Panc1 (cell line): ENCODE measurements around the gene SPECC1. TPM values are rescaled to one million over a fixed set of nuclear protein-coding genes. Genes with fewer than 3 reads are reported as not detected.

Experiments used
- ATAC-seq: fragments of 200-7000 bp; cut with Tn5 transposase; 2 replicates; pipeline ENCODE4 v1.9.1; 2020; ENCODE audit warnings: mild to moderate bottlenecking, moderate library complexity
- BruUV-seq: library from RNA; stranded (reverse); fragments of 400-500 nt; replicated peaks from 2 replicates; lab custom pipeline; 2021; lab: Mats Ljungman, UMichigan
- CTCF ChIA-PET: fragments of 300-600 bp; sonication (Branson Sonifier 250); formaldehyde crosslinking; loops from one replicate; lab custom pipeline; 2022; ENCODE audit warnings: antibody characterized with exemption; lab: Charles Lee
- POLR2A ChIA-PET: fragments of 300-600 bp; sonication (Branson Sonifier 250); formaldehyde crosslinking; loops from one replicate; lab custom pipeline; 2022; ENCODE audit warnings: antibody characterized with exemption; lab: Charles Lee
- DNase-seq: peaks from one replicate; pipeline ENCODE4 v3.0.0-alpha.2; 2010; ENCODE audit warnings: low read depth, low spot score
- H3K27ac ChIP-seq: 2 replicates; pipeline ENCODE4 v1.5.1; 2011; ENCODE audit warnings: mild to moderate bottlenecking, low read length, inconsistent platforms
- H3K27me3 ChIP-seq: fragments of 200-500 bp; sonication (Bioruptor generic); 2 replicates; pipeline ENCODE4 v1.6.0; 2014; ENCODE audit warnings: low read length, inconsistent platforms; ENCODE audit not compliant: control insufficient read depth, insufficient read depth
- H3K36me3 ChIP-seq: fragments of 200-500 bp; sonication (Bioruptor generic); 2 replicates; pipeline ENCODE4 v1.5.1; 2014; ENCODE audit warnings: inconsistent platforms, mild to moderate bottlenecking, low read length, moderate library complexity; ENCODE audit not compliant: control insufficient read depth, insufficient read depth
- H3K4me1 ChIP-seq: 2 replicates; pipeline ENCODE4 v1.5.1; 2011; ENCODE audit warnings: inconsistent platforms, mild to moderate bottlenecking, low read length, moderate library complexity; ENCODE audit not compliant: control insufficient read depth, insufficient read depth
- H3K4me3 ChIP-seq, 2 experiments: 2 replicates each; pipeline ENCODE4 v1.5.1; 2011 to 2012; ENCODE audit warnings: low read depth in 2 of 2, low read length in 2 of 2, mild to moderate bottlenecking in 2 of 2, inconsistent platforms in 1 of 2, moderate library complexity in 1 of 2
- H3K9me3 ChIP-seq: fragments of 200-500 bp; sonication (Bioruptor generic); 2 replicates; pipeline ENCODE4 v1.5.1; 2014; ENCODE audit warnings: low read depth, mild to moderate bottlenecking, inconsistent platforms, low read length, moderate library complexity; ENCODE audit not compliant: control insufficient read depth, insufficient read depth
- CTCF ChIP-seq: fragments of 450-650 bp; IDR thresholded peaks from 2 replicates; pipeline ENCODE4 v1.5.1; 2017; ENCODE audit warnings: mild to moderate bottlenecking
- POLR2AphosphoS5 ChIP-seq: IDR thresholded peaks from 2 replicates; pipeline ENCODE4 v1.6.1; 2012; ENCODE audit warnings: mild to moderate bottlenecking, low read depth, low read length, moderate library complexity
- REST ChIP-seq, 2 experiments: IDR thresholded peaks; 2 replicates each; pipeline ENCODE4 v1.6.1; 2011 to 2012; ENCODE audit warnings: low read depth in 2 of 2, control low read depth in 1 of 2, low read length in 1 of 2, mild to moderate bottlenecking in 1 of 2, moderate library complexity in 1 of 2; ENCODE audit not compliant: insufficient read depth in 1 of 2
- SIN3A ChIP-seq: IDR thresholded peaks from 2 replicates; pipeline ENCODE4 v1.6.1; 2012; ENCODE audit warnings: low read depth, mild to moderate bottlenecking, low read length, moderate library complexity, borderline replicate concordance; ENCODE audit not compliant: insufficient read depth
- TCF7L2 ChIP-seq: IDR thresholded peaks from 2 replicates; pipeline ENCODE4 v1.6.1; 2011; ENCODE audit warnings: mild to moderate bottlenecking, low read depth, low read length, inconsistent platforms
- in situ Hi-C: cut with HindIII; loops from 2 replicates; pipeline ENCODE4 v1.10.0; 2016; ENCODE audit warnings: low sequenced_read_pairs, low pct_unique_long_range_greater_than_20kb
- intact Hi-C: fragments of 100-400 bp; cut with micrococcal nuclease; formaldehyde crosslinking; loops from one replicate; pipeline ENCODE4 v1.10.0; 2022; ENCODE audit not compliant: unreplicated experiment
- total RNA-seq: library from RNA; stranded (reverse); gene quantifications from one replicate; pipeline ENCODE4 v1.2.1, GENCODE V29; 2021; ENCODE audit not compliant: unreplicated experiment

SPECC1 gene
- total RNA-seq, 1 experiment from 2014 or later, result 80.8 TPM

- intact Hi-C loops, result no loop called here
- TF ChIP-seq REST (IDR thresholded peaks at IDR 0.05; ENCODE audit: insufficient read depth in 1 of 2, low read depth in 2 of 2, low read length in 1 of 2) (no peak), TCF7L2 (no peak), POLR2AphosphoS5 (no peak), SIN3A (no peak), CTCF (no peak)
- no peaks in the 10 kb centered on the region for H3K27me3 ChIP-seq
- DNase-seq (no peak), ATAC-seq (no peak)
- H3K4me1 ChIP-seq, result no peaks in the 10 kb centered on the region
- ChIA-PET POLR2A (no interaction called here), CTCF (no interaction called here)
- no peak overlapping the region for H3K4me3 ChIP-seq
- no TSS peak for BruUV-seq
- H3K27ac ChIP-seq, result 0 out of 2 replicates have a peak overlapping the region, but pooled peaks have one; percentile 17
- no peaks in the 10 kb centered on the region for H3K9me3 ChIP-seq
- in situ Hi-C loops, result no loop called here
- H3K36me3 ChIP-seq, result peaks cover 4% of the 10 kb centered on the region; the same call in 1 of the 2 replicates
Observed at GRCh38 chr17:20109076-20109475, 99.9 kb downstream of the SPECC1 start.

- intact Hi-C loops (no loop called here), in situ Hi-C loops (no loop called here)
- ChIA-PET CTCF (no interaction called here), POLR2A (no interaction called here)
- Histone ChIP-seq H3K4me3 (no peak overlapping the region), H3K4me1 (no peaks in the 10 kb centered on the region), H3K27me3 (no peaks in the 10 kb centered on the region), H3K9me3 (no peaks in the 10 kb centered on the region), H3K27ac (no peak overlapping the region), H3K36me3 (peaks cover 4% of the 10 kb centered on the region; the same call in 1 of the 2 replicates)
- TF ChIP-seq CTCF (no peak), TCF7L2 (no peak), POLR2AphosphoS5 (no peak), SIN3A (no peak), REST (IDR thresholded peaks at IDR 0.05; ENCODE audit: insufficient read depth in 1 of 2, low read depth in 2 of 2, low read length in 1 of 2) (no peak)
- DNase-seq (no peak), ATAC-seq (no peak)
- no TSS peak for BruUV-seq
Observed at GRCh38 chr17:20111538-20111937, 102.4 kb downstream of the SPECC1 start.
